ENCODE results near the gene DHX35.

DHX35 gene

GRCh38 chr20:39045676-39046075, 83.5 kb downstream of the DHX35 start:
- ChIA-PET CTCF (interaction anchor here (1.2 to 10.2 kb wide), 6 partner anchors 15 to 118 kb away, joined by 3 to 214 read pairs (median 53); partner anchors contain the start of gene FAM83D), POLR2A (no interaction called here)
- DNase-seq (ENCODE audit: extremely low spot score), result no peak
- no peak for TF ChIP-seq CTCF (IDR thresholded peaks at IDR 0.05; ENCODE audit: control extremely low read depth, extremely low read depth, low read depth, missing control alignments)

- no peak for TF ChIP-seq CTCF (IDR thresholded peaks at IDR 0.05; ENCODE audit: control extremely low read depth, extremely low read depth, low read depth, missing control alignments)
- ChIA-PET POLR2A (no interaction called here), CTCF (interaction anchor here (1.0 to 10.2 kb wide), 16 partner anchors 10 to 397 kb away, joined by 3 to 214 read pairs (median 6); partner anchors contain the start of gene FAM83D)
- no peak for DNase-seq (ENCODE audit: extremely low spot score)
Observed at GRCh38 chr20:39047417-39047985, 85.4 kb downstream of the DHX35 start.

- TF ChIP-seq CTCF (IDR thresholded peaks at IDR 0.05; ENCODE audit: control extremely low read depth, extremely low read depth, low read depth, missing control alignments), result peak; percentile 99
- ChIA-PET POLR2A (no interaction called here), CTCF (interaction anchor here (1.0 to 10.2 kb wide), 30 partner anchors 9 to 527 kb away, joined by 3 to 214 read pairs (median 8); partner anchors contain the start of genes DHX35 and FAM83D)
- peak; percentile 88 for DNase-seq (ENCODE audit: extremely low spot score)
Observed at GRCh38 chr20:39048000-39048696, 86.0 kb downstream of the DHX35 start.

- no peak for DNase-seq (ENCODE audit: extremely low spot score)
- no peak for TF ChIP-seq CTCF (IDR thresholded peaks at IDR 0.05; ENCODE audit: control extremely low read depth, extremely low read depth, low read depth, missing control alignments)
- ChIA-PET POLR2A (no interaction called here), CTCF (interaction anchor here (1.0 to 10.2 kb wide), 44 partner anchors 8 to 1914 kb away, joined by 3 to 214 read pairs (median 6); partner anchors contain the start of genes DHX35 and FAM83D)
Observed at GRCh38 chr20:39049148-39049547, 87.0 kb downstream of the DHX35 start.

GRCh38 chr20:39049684-39050554, 87.8 kb downstream of the DHX35 start:
- CTCF ChIA-PET, result interaction anchor here (0.6 to 10.2 kb wide), 56 partner anchors 7 to 1913 kb away, joined by 3 to 214 read pairs (median 4); partner anchors contain the start of genes DHX35 and FAM83D
- POLR2A ChIA-PET, result interaction anchor here (0.9 kb wide), 1 partner anchor 123 kb away, joined by 5 read pairs; the partner anchor contains the start of gene FAM83D
- peak; percentile 88 for DNase-seq (ENCODE audit: extremely low spot score)
- TF ChIP-seq CTCF (IDR thresholded peaks at IDR 0.05; ENCODE audit: control extremely low read depth, extremely low read depth, low read depth, missing control alignments), result peak; percentile 99

GRCh38 chr20:39050555-39050902, 88.4 kb downstream of the DHX35 start:
- CTCF ChIA-PET, result interaction anchor here (0.6 to 10.2 kb wide), 36 partner anchors 15 to 1912 kb away, joined by 3 to 214 read pairs (median 4); partner anchors contain the start of gene FAM83D
- DNase-seq (ENCODE audit: extremely low spot score), result no peak
- POLR2A ChIA-PET, result interaction anchor here (0.9 kb wide), 1 partner anchor 124 kb away, joined by 5 read pairs; the partner anchor contains the start of gene FAM83D
- TF ChIP-seq CTCF (IDR thresholded peaks at IDR 0.05; ENCODE audit: control extremely low read depth, extremely low read depth, low read depth, missing control alignments), result no peak
